Skeletal muscle tissue (tissue), 4 donors: ENCODE data around the gene DEPDC5. TPM values are rescaled to one million over a fixed set of nuclear protein-coding genes. Genes with fewer than 3 reads are reported as not detected.

ENCODE experiments used
- H3K27ac ChIP-seq: one replicate; pipeline ENCODE4 v1.7.0; 2013; ENCODE audit warnings: mild to moderate bottlenecking, low read depth, low read length, inconsistent platforms
- H3K27me3 ChIP-seq, 3 donors: one replicate each; pipeline ENCODE4 v1.7.0; 2013; ENCODE audit warnings: low read length in 3 of 3; ENCODE audit not compliant: control insufficient read depth in 3 of 3, insufficient read depth in 3 of 3
- H3K36me3 ChIP-seq, 3 donors: one replicate each; pipeline ENCODE4 v1.7.0; 2013; ENCODE audit warnings: low read length in 3 of 3; ENCODE audit not compliant: control insufficient read depth in 3 of 3, insufficient read depth in 3 of 3
- H3K4me1 ChIP-seq, 3 donors: one replicate each; pipeline ENCODE4 v1.7.0; 2013; ENCODE audit warnings: low read length in 3 of 3, mild to moderate bottlenecking in 3 of 3; ENCODE audit not compliant: control insufficient read depth in 3 of 3, insufficient read depth in 3 of 3
- H3K4me3 ChIP-seq, 3 donors: one replicate each; pipeline ENCODE4 v1.7.0; 2013; ENCODE audit warnings: low read length in 3 of 3
- H3K9ac ChIP-seq, 3 donors: one replicate each; pipeline ENCODE4 v1.7.0; 2013; ENCODE audit warnings: low read length in 3 of 3, mild to moderate bottlenecking in 3 of 3, moderate library complexity in 2 of 3, low read depth in 1 of 3
- H3K9me3 ChIP-seq, 3 donors: one replicate each; pipeline ENCODE4 v1.7.0; 2013; ENCODE audit warnings: low read length in 3 of 3; ENCODE audit not compliant: control insufficient read depth in 3 of 3
- total RNA-seq: library from RNA; depleted of rRNA; stranded (reverse); fragments of >200 nt; gene quantifications from one replicate; pipeline ENCODE4 v1.2.3, GENCODE V29; 2014
- donor health status: Osteomylitis.

The DEPDC5 gene
- total RNA-seq, 1 donor from 2014 or later, result 14.1 TPM

- H3K36me3 ChIP-seq, result peaks cover 32 to 67% (median 64%) of the 10 kb centered on the region in 3 donors
- no peak overlapping the region for H3K27ac ChIP-seq
- H3K27me3 ChIP-seq, result no peaks in the 10 kb centered on the region
- H3K9me3 ChIP-seq, result no peaks in the 10 kb centered on the region
- no peaks in the 10 kb centered on the region for H3K4me1 ChIP-seq
- H3K4me3 ChIP-seq, result no peak overlapping the region
- H3K9ac ChIP-seq, result no peak overlapping the region
These were observed 68.7 kb downstream of the DEPDC5 start for GRCh38 chr22:31822523-31822922.

DNA sequence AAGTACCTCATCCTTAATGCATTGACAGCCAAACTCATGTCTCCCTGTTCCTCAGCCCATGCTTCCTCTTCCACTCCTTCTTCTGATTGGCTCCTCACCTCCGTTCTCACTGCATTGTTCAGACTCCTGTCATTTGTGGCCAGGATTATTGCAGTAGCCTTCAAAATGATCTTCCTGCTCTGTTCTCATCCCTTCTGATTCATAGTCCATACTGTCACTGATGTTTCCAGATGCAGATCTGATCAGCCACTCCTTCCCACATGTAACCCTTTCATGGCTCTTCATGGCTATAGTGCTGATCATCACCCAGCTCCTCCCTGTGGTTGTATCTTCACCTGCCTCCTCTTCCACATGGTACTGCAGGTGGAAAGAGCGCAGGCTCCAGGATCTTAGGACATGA, 71.7 kb downstream of the DEPDC5 start:
- H3K4me1 ChIP-seq, result peaks cover 0 to 3% (median 0%) of the 10 kb centered on the region in 3 donors
- H3K9me3 ChIP-seq, result no peaks in the 10 kb centered on the region
- no peaks in the 10 kb centered on the region for H3K27me3 ChIP-seq
- H3K9ac ChIP-seq, result no peak overlapping the region
- H3K36me3 ChIP-seq, result peaks cover 24 to 49% (median 41%) of the 10 kb centered on the region in 3 donors
- H3K4me3 ChIP-seq, result no peak overlapping the region
- no peak overlapping the region for H3K27ac ChIP-seq

DNA sequence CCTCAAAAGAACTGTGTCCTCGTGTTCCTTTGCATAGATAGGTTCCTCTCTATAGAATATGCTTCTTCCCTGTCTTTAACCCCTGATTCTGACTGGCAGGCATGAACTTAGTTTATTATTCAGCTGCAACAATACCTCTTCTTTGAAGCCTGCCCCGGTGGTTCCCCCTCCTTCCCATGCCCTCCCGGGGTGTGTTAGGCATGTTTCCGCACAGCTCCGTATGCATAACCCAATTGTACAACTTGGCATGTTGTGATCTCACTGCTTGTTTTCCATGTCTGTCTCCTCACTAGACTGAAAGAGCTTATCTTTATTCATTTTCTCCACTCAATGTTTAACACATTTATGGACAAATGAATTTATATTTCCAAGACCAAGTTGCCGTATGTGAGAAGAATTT, 72.6 kb downstream of the DEPDC5 start:
- H3K9ac ChIP-seq, result no peak overlapping the region
- H3K4me3 ChIP-seq, result no peak overlapping the region
- no peak overlapping the region for H3K27ac ChIP-seq
- H3K36me3 ChIP-seq, result peaks cover 21 to 40% (median 34%) of the 10 kb centered on the region in 3 donors
- H3K27me3 ChIP-seq, result no peaks in the 10 kb centered on the region
- no peaks in the 10 kb centered on the region for H3K9me3 ChIP-seq
- peaks cover 0 to 3% (median 0%) of the 10 kb centered on the region in 3 donors for H3K4me1 ChIP-seq

- H3K27me3 ChIP-seq, result no peaks in the 10 kb centered on the region
- peaks cover 0 to 3% (median 0%) of the 10 kb centered on the region in 3 donors for H3K4me1 ChIP-seq
- peaks cover 4 to 24% (median 20%) of the 10 kb centered on the region in 3 donors for H3K36me3 ChIP-seq
These were observed 74.9 kb downstream of the DEPDC5 start for GRCh38 chr22:31828739-31829138.

DNA sequence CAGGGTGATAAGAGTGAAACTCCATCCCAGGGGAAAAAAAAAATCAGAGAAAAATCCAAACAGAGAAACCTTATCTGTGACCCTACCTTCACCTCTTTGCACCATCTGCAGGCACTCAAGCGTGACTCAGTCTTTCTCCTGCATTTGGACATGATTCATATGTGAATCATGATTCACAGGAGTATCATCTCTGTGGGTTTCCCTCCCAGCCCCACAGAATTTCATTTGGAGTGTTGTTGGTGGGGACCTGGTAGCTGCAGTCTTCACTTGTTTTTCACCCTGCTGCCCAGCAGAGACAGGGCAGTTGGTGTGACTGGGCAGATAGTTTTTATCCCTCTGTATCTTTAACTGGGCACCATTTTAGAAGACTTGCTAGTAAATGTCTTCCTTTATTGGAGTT, 75.7 kb downstream of the DEPDC5 start:
- peaks cover 0 to 3% (median 0%) of the 10 kb centered on the region in 3 donors for H3K4me1 ChIP-seq
- H3K9me3 ChIP-seq, result no peaks in the 10 kb centered on the region
- H3K36me3 ChIP-seq, result peaks cover 4 to 27% (median 22%) of the 10 kb centered on the region in 3 donors
- H3K4me3 ChIP-seq, result no peak overlapping the region
- peak overlapping the region; percentile 17 for H3K27ac ChIP-seq
- H3K27me3 ChIP-seq, result no peaks in the 10 kb centered on the region
- no peak overlapping the region for H3K9ac ChIP-seq

More at GRCh38 chr22:31828739-31829138, 74.9 kb downstream of the DEPDC5 start:
- Histone ChIP-seq H3K4me3 (no peak overlapping the region), H3K9me3 (no peaks in the 10 kb centered on the region), H3K9ac (no peak overlapping the region), H3K27ac (no peak overlapping the region)

DNA sequence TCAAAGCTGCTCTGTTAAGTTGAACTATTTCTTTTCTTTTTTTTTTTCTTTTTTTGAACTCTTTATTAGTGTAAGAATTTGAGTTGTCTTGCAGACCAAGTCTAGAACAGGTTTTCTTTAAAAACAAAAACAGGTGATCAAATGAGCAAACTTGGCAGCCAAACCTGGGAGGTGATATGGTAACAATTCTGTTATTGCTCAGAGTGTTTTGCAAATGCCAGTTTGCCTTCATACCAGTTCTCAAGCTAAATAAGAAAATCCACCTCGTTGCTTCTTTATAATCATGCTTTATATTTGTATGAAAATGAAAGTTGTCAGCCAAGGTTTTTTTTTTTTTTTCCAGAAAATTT, 76.9 kb downstream of the DEPDC5 start:
- H3K27ac ChIP-seq, result no peak overlapping the region
- no peaks in the 10 kb centered on the region for H3K9me3 ChIP-seq
- H3K27me3 ChIP-seq, result no peaks in the 10 kb centered on the region
- no peak overlapping the region for H3K9ac ChIP-seq
- peaks cover 0 to 3% (median 0%) of the 10 kb centered on the region in 3 donors for H3K4me1 ChIP-seq
- peaks cover under 1 to 33% (median 15%) of the 10 kb centered on the region in 3 donors for H3K36me3 ChIP-seq
- no peak overlapping the region for H3K4me3 ChIP-seq

GRCh38 chr22:31833930-31834329, 80.1 kb downstream of the DEPDC5 start:
- peaks cover 7 to 27% (median 25%) of the 10 kb centered on the region in 3 donors for H3K36me3 ChIP-seq
- H3K4me3 ChIP-seq, result no peak overlapping the region
- H3K4me1 ChIP-seq, result peaks cover 0 to 3% (median 0%) of the 10 kb centered on the region in 3 donors
- no peak overlapping the region for H3K27ac ChIP-seq
- no peak overlapping the region for H3K9ac ChIP-seq
- no peaks in the 10 kb centered on the region for H3K27me3 ChIP-seq
- no peaks in the 10 kb centered on the region for H3K9me3 ChIP-seq

GRCh38 chr22:31836010-31836409, 82.2 kb downstream of the DEPDC5 start:
- Histone ChIP-seq H3K9ac (no peak overlapping the region), H3K9me3 (no peaks in the 10 kb centered on the region), H3K4me1 (no peaks in the 10 kb centered on the region), H3K27ac (no peak overlapping the region), H3K36me3 (peaks cover 12 to 34% (median 33%) of the 10 kb centered on the region in 3 donors), H3K4me3 (no peak overlapping the region), H3K27me3 (no peaks in the 10 kb centered on the region)

DNA sequence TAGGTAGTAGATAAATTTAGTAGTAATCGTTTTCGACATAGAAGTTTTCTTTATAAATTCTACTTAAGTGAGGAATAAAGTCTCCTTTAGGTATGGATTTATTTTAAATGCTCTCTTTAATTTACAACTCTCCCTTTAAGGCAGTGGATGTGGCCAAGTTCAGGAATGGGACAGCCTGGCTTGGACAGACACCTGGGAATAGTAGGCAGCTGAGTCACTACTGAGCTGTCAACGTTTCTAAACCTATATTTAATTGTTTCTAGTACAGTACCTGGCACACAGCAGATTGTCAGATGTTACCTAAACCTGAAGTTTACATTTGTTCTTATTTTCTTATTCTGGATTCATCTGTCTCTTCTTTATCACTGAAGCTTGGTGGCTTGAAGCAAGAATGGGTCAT, 85.1 kb downstream of the DEPDC5 start:
- Histone ChIP-seq H3K27ac (no peak overlapping the region), H3K4me3 (no peak overlapping the region), H3K36me3 (peaks cover 16 to 45% (median 42%) of the 10 kb centered on the region in 3 donors), H3K27me3 (no peaks in the 10 kb centered on the region), H3K9me3 (no peaks in the 10 kb centered on the region), H3K9ac (no peak overlapping the region), H3K4me1 (no peaks in the 10 kb centered on the region)

- H3K27me3 ChIP-seq, result no peaks in the 10 kb centered on the region
- H3K9me3 ChIP-seq, result no peaks in the 10 kb centered on the region
- no peak overlapping the region for H3K4me3 ChIP-seq
- H3K4me1 ChIP-seq, result no peaks in the 10 kb centered on the region
- H3K36me3 ChIP-seq, result peaks cover 22 to 48% (median 43%) of the 10 kb centered on the region in 3 donors
- H3K27ac ChIP-seq, result no peak overlapping the region
- no peak overlapping the region for H3K9ac ChIP-seq
These were observed 86.2 kb downstream of the DEPDC5 start for GRCh38 chr22:31839986-31840385.
